Measurements from ENCODE around the gene LHX4.

LHX4 gene

GRCh38 chr1:180268556-180269075, 38.6 kb downstream of the LHX4 start:
- Mint-ChIP-seq H3K36me3 (ENCODE audit: low read depth) (peaks cover 18% of the 10 kb centered on the region), H3K27ac (peak overlapping the region; percentile 53), H3K4me1 (ENCODE audit: low read depth) (peaks cover 54% of the 10 kb centered on the region), H3K9me3 (no peaks in the 10 kb centered on the region), H3K27me3 (peaks cover 23% of the 10 kb centered on the region), H3K4me3 (no peak overlapping the region)
- intact Hi-C loops (cut with micrococcal nuclease), result no loop called here

- H3K36me3 Mint-ChIP-seq (ENCODE audit: low read depth), result peaks cover 30% of the 10 kb centered on the region
- H3K9me3 Mint-ChIP-seq, result no peaks in the 10 kb centered on the region
- H3K4me3 Mint-ChIP-seq, result no peak overlapping the region
- H3K4me1 Mint-ChIP-seq (ENCODE audit: low read depth), result peaks cover 52% of the 10 kb centered on the region
- intact Hi-C loops (cut with micrococcal nuclease), result no loop called here
- H3K27me3 Mint-ChIP-seq, result peaks cover 13% of the 10 kb centered on the region
- peak overlapping the region; percentile 75 for H3K27ac Mint-ChIP-seq
These were observed 39.8 kb downstream of the LHX4 start for GRCh38 chr1:180269645-180270529.

- intact Hi-C loops (cut with micrococcal nuclease), result no loop called here
- Mint-ChIP-seq H3K27ac (peak overlapping the region; percentile 75), H3K4me1 (ENCODE audit: low read depth) (peaks cover 52% of the 10 kb centered on the region)
These were observed 40.6 kb downstream of the LHX4 start for GRCh38 chr1:180270530-180271271.

GRCh38 chr1:180271272-180272255, 41.5 kb downstream of the LHX4 start:
- no peak overlapping the region for H3K4me3 Mint-ChIP-seq
- H3K4me1 Mint-ChIP-seq (ENCODE audit: low read depth), result peaks cover 56% of the 10 kb centered on the region
- intact Hi-C loops (cut with micrococcal nuclease), result no loop called here
- H3K36me3 Mint-ChIP-seq (ENCODE audit: low read depth), result peaks cover 36% of the 10 kb centered on the region
- peaks cover under 1% of the 10 kb centered on the region for H3K27me3 Mint-ChIP-seq
- no peaks in the 10 kb centered on the region for H3K9me3 Mint-ChIP-seq
- H3K27ac Mint-ChIP-seq, result peak overlapping the region; percentile 75

More at GRCh38 chr1:180270530-180271271, 40.6 kb downstream of the LHX4 start:
- Mint-ChIP-seq H3K36me3 (ENCODE audit: low read depth) (peaks cover 36% of the 10 kb centered on the region), H3K4me3 (no peak overlapping the region), H3K9me3 (no peaks in the 10 kb centered on the region), H3K27me3 (peaks cover 7% of the 10 kb centered on the region)

- H3K4me3 Mint-ChIP-seq, result no peak overlapping the region
- no peaks in the 10 kb centered on the region for H3K27me3 Mint-ChIP-seq
- H3K27ac Mint-ChIP-seq, result peak overlapping the region; percentile 75
- H3K36me3 Mint-ChIP-seq (ENCODE audit: low read depth), result peaks cover 36% of the 10 kb centered on the region
- intact Hi-C loops (cut with micrococcal nuclease), result no loop called here
- no peaks in the 10 kb centered on the region for H3K9me3 Mint-ChIP-seq
- H3K4me1 Mint-ChIP-seq (ENCODE audit: low read depth), result peaks cover 58% of the 10 kb centered on the region
These were observed 42.3 kb downstream of the LHX4 start for GRCh38 chr1:180272395-180272794.

- Mint-ChIP-seq H3K27ac (no peak overlapping the region), H3K27me3 (no peaks in the 10 kb centered on the region), H3K4me3 (no peak overlapping the region), H3K36me3 (ENCODE audit: low read depth) (peaks cover 36% of the 10 kb centered on the region), H3K9me3 (no peaks in the 10 kb centered on the region), H3K4me1 (ENCODE audit: low read depth) (peaks cover 59% of the 10 kb centered on the region)
- intact Hi-C loops (cut with micrococcal nuclease), result no loop called here
These were observed 43.0 kb downstream of the LHX4 start for GRCh38 chr1:180273066-180273465.

GRCh38 chr1:180274221-180274620, 44.2 kb downstream of the LHX4 start:
- Mint-ChIP-seq H3K4me1 (ENCODE audit: low read depth) (peaks cover 55% of the 10 kb centered on the region), H3K27ac (no peak overlapping the region), H3K36me3 (ENCODE audit: low read depth) (peaks cover 36% of the 10 kb centered on the region), H3K4me3 (no peak overlapping the region), H3K9me3 (no peaks in the 10 kb centered on the region), H3K27me3 (no peaks in the 10 kb centered on the region)
- intact Hi-C loops (cut with micrococcal nuclease), result no loop called here

GRCh38 chr1:180275726-180276125, 45.7 kb downstream of the LHX4 start:
- intact Hi-C loops (cut with micrococcal nuclease), result no loop called here

GRCh38 chr1:180277476-180278193, 47.6 kb downstream of the LHX4 start:
- peaks cover 37% of the 10 kb centered on the region for H3K36me3 Mint-ChIP-seq (ENCODE audit: low read depth)
- intact Hi-C loops (cut with micrococcal nuclease), result no loop called here
- H3K27ac Mint-ChIP-seq, result peak overlapping the region; percentile 90
- no peak overlapping the region for H3K4me3 Mint-ChIP-seq
- H3K27me3 Mint-ChIP-seq, result no peaks in the 10 kb centered on the region
- H3K9me3 Mint-ChIP-seq, result no peaks in the 10 kb centered on the region
- H3K4me1 Mint-ChIP-seq (ENCODE audit: low read depth), result peaks cover 50% of the 10 kb centered on the region

More at GRCh38 chr1:180275726-180276125, 45.7 kb downstream of the LHX4 start:
- no peak overlapping the region for H3K4me3 Mint-ChIP-seq
- H3K27ac Mint-ChIP-seq, result no peak overlapping the region
- H3K36me3 Mint-ChIP-seq (ENCODE audit: low read depth), result peaks cover 42% of the 10 kb centered on the region
- no peaks in the 10 kb centered on the region for H3K9me3 Mint-ChIP-seq
- no peaks in the 10 kb centered on the region for H3K27me3 Mint-ChIP-seq
- H3K4me1 Mint-ChIP-seq (ENCODE audit: low read depth), result peaks cover 49% of the 10 kb centered on the region

GRCh38 chr1:180278194-180278515, 48.1 kb downstream of the LHX4 start:
- intact Hi-C loops (cut with micrococcal nuclease), result no loop called here
- peak overlapping the region; percentile 90 for H3K27ac Mint-ChIP-seq
- H3K4me1 Mint-ChIP-seq (ENCODE audit: low read depth), result peaks cover 51% of the 10 kb centered on the region
- peaks cover 32% of the 10 kb centered on the region for H3K36me3 Mint-ChIP-seq (ENCODE audit: low read depth)
- no peaks in the 10 kb centered on the region for H3K27me3 Mint-ChIP-seq
- peak overlapping the region; percentile 30 for H3K4me3 Mint-ChIP-seq
- H3K9me3 Mint-ChIP-seq, result no peaks in the 10 kb centered on the region

GRCh38 chr1:180278596-180279395, 48.7 kb downstream of the LHX4 start:
- H3K9me3 Mint-ChIP-seq, result no peaks in the 10 kb centered on the region
- H3K4me1 Mint-ChIP-seq (ENCODE audit: low read depth), result peaks cover 51% of the 10 kb centered on the region
- H3K4me3 Mint-ChIP-seq, result peak overlapping the region; percentile 30
- no peaks in the 10 kb centered on the region for H3K27me3 Mint-ChIP-seq
- intact Hi-C loops (cut with micrococcal nuclease), result no loop called here
- H3K36me3 Mint-ChIP-seq (ENCODE audit: low read depth), result peaks cover 27% of the 10 kb centered on the region
- H3K27ac Mint-ChIP-seq, result peak overlapping the region; percentile 90

GRCh38 chr1:180279651-180280050, 49.6 kb downstream of the LHX4 start:
- Mint-ChIP-seq H3K9me3 (no peaks in the 10 kb centered on the region), H3K27ac (peak overlapping the region; percentile 90), H3K4me1 (ENCODE audit: low read depth) (peaks cover 51% of the 10 kb centered on the region), H3K27me3 (no peaks in the 10 kb centered on the region), H3K4me3 (no peak overlapping the region), H3K36me3 (ENCODE audit: low read depth) (peaks cover 21% of the 10 kb centered on the region)
- intact Hi-C loops (cut with micrococcal nuclease), result no loop called here

Data from dendritic cell treated with granulocyte-macrophage colony-stimulating factor and Interleukin-4, amounts not matched to agents 40 ng/mL and 50 ng/mL, for 4 days (primary cell).